NCI-H1417 treated with DMSO at 0.1 percent for 48 hours (cell line): ENCODE data around the gene GPR15LG.
"Not testable (repeated sequence)": the region's sequence is repeated elsewhere in the genome, so short reads cannot be mapped to it uniquely, and the experiment has no call there.

ENCODE experiments used
- DNase-seq: peaks from one replicate; lab custom pipeline; 2025; lab: John Stamatoyannopoulos, UW

GPR15LG gene

DNA sequence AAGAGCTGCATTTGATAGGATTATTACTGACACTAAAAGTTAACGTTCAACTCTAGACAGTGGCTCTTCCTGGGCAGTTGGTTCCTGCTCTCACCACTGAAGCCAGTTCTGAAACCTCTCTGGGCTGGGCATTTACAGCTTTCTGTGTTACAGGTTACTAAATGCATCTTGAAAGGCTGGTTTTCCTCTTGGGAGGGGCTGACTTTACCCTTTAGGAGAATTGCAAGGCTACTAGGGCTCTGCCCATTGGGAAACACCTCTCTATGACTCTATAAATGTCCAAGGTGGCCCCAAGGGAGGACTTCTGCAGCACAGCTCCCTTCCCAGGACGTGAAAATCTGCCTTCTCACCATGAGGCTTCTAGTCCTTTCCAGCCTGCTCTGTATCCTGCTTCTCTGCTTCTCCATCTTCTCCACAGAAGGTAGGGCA, at the start of gene GPR15LG:
Gene GPR15LG (plus strand): TSS at position 301 of the 429 bp plus-strand sequence. CDS start 51 bp downstream, at position 352.
- DNase-seq = no peak

DNA sequence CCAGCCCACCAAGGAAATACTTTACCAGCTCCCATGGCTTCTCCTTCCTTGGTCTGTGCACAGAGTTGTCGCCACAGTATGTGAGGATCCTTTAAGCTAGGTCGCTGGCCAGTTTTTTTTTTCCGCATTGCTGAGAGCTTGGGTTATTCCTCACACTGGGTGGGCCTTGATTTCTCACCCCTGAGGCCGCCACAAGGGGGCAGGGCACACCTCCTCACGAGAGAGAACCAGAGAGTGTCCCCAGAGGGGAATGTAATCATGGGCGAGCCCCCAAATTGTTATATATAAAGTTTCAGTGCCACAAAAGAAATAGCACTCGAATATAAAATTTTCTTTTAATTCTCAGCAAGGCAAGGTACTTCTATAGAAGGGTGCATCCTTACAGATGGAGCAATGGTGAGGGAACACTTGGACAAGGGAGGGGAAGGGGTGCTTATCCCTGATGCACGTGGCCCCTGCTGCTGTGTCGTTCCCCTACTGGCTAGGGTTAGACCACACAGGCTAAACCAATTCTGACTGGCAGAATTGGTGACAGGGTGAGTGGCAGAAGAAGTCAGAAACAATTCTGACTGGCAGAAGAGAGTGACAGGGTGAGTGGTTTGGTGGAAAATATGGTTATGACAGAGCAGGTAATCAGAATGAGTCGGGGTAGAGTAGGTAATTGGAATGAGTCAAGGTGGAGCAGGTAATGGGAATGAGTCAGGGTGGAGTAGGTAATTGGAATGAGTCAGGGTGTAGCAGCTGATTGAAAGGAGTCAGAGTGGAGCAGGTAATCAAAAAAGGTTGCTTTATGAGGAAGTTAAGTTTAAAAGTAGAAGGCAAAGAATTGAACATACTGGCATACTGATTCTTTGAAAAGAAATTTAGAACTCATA, 47.5 kb upstream of the GPR15LG start:
- DNase-seq = not testable (repeated sequence)

DNA sequence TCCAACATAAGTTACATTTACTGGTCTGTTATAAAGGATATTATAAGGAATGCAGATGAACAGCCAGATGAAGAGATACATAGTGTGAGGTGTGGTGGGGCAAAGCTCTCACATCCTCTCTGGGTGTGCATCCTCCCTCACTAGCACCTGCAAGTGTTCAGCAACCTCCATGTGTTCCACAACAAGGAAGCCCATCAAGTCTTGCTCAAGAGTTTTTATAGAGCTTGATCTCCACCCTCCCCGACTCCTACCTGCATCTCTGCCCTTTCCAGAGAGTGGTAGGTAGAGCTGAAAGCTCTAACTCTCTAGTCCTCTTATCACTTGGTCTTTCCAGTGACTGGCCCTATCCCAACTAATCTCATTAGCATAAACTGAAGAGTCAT, 46.8 kb upstream of the GPR15LG start:
- DNase-seq = no peak

DNA sequence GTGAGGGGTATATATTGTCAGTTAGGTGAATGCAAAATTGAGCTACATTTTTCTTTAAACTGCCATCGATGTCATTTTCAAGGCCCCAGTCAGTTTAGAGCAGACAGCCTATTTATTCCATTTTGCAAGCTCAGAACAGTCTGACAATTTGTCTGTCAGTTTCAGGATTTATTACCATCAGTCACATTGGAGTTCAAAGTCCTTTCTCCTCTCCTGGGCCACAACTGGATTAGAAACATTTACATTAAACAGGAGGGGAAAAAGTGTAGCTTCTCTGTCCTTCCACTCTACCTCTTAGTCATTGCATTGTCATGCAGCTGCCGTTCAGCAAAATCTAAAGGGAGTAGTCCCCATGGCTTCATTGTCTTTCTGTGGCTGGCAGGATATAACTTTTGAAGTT, 37.8 kb upstream of the GPR15LG start:
- DNase-seq = no peak

DNA sequence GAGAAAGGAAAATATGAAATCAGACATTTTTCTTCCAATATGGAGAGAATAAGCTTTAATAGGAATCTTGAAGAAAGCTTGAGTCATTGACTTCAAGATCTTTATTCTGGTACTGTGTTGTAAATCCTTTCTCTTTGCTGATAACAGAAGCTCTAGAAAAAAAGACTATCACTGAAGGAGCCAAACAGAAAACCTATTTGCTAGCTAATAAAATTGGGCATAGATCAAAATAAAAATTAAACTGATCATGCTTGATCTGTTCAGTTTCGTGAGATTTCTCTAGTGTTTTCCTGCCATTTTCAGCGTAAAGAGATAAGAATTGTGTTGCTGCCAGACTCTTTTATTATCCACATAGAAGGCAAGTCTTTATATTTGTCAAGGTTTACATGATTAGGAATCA, 35.8 kb upstream of the GPR15LG start:
- no peak for DNase-seq

DNA sequence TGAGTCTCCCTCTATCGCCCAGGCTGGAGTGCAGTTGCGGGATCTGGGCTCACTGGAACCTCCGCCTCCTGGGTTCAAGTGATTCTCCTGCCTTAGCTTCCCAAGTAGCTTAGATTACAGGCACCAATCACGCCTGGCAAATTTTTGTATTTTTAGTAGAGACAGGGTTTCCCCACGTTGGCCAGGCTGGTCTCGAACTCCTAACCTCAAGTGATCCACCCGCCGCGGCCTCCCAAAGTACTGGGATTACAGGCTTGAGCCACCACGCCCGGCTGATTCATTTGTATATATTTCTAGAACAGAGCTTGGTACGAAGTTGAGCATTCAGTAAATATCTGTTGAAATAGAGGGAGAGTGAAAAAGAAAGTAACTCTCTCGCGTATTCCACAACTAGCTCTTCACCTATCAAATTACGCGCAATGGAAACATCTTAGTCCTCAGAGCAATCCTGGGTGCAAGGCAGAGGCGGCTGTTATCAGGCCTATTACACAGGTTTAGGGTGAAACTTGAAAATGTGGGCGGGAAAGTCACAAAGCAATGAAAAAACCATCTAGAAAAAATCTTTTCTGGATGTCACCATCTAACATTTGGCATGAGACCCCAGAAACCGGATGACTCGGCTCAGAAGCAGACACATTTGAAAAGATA, 35.0 kb upstream of the GPR15LG start:
- DNase-seq = no peak

DNA sequence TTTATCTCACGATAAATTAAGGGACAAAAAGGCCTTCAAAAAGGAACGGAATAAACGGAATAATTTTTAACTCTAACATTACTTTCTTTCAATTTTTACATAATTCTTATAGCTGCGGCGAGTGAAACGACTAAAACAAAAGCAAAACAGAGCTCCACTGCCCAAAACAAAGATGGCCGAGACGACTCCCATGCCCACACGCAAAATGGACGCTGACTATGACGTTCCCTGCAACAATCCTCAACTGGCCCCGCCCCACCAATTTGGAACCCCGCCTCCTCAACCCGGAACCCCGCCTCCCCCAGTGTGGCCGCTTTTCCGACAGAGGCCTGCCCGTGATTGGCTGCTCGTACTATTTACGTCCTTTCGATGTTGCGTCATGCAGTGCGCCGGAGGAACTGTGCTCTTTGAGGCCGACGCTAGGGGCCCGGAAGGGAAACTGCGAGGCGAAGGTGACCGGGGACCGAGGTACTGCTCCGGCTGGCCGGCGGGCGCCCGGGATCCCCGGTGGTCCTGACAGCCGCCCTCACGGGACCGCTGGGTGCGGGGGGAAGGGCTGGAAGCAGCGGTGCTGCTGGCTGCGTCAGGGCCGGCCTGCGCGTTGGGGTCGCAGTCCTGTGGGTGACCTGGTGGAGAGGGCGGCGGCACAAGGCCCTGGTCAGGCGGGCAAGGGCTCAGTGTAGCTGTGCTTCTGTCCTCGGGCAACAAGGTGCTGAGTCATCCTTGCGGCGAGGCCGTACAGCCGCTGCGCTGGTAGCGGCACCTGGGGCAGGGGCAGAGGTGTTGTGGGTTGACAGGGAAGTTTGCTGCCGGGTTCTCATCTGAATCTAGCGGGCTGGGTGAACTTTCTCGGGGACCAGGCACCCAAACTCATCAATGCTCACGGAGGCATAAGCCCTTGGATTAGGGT, 34.2 kb upstream of the GPR15LG start, which contains the start of gene GHITM:
Gene GHITM (plus strand): TSS at position 384 of the 910 bp plus-strand sequence. CDS start 1,992 bp downstream, outside the sequence.
- peak; percentile 73 for DNase-seq

DNA sequence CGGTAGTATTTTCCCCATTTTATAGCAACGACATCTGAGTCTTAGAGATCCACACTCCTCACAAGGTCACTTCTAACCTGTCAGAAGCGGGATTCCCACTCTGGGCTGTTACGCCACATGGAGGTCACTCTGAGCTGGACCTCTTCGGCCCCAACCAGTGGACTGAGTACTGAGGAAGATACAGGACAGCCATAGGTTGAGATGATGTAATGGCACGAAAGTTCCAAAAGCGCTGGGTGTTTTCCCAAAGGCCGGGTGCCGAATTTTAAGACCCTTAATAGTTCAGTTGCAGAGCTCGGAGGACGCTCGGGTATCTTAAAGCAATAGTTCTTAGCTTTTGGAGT, 33.6 kb upstream of the GPR15LG start:
- DNase-seq = no peak

DNA sequence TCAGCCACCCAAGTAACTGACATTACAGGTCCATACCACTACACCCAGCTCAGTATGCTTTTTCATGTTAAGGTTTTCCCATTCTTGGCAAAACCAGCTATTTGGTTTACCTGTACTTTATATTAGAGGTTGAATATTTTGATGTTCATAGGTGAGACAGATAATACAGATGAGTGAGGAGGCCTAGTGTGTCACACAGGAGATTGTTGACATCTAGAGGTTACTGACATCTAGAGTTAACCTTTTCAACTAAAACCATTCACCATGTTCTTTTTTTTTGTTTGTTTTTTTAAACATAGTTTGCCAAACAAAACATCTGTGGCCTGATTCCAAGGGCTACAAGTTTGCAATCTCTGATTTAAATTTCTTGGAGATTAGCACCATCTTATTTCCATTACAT, 26.3 kb upstream of the GPR15LG start:
- DNase-seq = no peak

DNA sequence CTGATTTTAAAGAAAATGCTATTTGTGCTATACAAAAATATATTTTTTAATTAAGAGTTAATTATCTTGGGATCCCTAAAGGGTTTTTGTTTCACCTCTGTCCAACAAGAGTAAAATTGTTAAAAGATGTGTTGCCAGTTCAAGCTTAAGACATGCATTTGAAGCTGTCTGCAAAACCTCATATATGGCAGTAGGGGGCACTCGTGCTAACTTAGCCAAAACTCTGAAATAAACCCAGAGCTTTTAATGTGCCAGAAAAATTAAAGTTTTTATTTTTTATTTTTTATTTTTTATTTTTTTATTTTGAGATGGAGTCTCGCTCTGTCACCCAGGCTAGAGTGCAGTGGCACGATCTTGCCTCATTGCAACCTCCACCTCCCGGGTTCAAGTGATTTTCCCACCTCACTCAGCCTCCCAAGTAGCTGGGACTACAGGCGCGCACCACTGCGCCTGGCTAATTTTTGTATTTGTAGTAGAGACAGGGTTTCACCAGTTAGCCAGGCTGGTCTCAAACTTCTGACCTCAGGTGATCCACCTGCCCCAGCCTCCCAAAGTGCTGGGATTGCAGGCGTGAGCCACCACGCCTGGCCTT, 25.5 kb upstream of the GPR15LG start:
- DNase-seq = not testable (repeated sequence)

DNA sequence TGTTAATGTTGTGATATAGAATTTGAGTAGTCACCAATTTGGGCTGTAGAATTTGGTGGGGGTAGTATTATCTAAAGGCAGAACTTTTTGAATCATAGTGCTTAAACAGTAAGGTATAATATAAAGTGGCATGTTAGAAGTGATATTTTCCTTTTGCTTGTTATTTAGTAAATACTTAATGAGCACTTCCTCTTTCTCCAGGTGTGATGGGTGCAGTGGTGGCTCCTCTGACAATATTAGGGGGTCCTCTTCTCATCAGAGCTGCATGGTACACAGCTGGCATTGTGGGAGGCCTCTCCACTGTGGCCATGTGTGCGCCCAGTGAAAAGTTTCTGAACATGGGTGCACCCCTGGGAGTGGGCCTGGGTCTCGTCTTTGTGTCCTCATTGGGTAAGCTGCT, 23.7 kb upstream of the GPR15LG start:
- no peak for DNase-seq

DNA sequence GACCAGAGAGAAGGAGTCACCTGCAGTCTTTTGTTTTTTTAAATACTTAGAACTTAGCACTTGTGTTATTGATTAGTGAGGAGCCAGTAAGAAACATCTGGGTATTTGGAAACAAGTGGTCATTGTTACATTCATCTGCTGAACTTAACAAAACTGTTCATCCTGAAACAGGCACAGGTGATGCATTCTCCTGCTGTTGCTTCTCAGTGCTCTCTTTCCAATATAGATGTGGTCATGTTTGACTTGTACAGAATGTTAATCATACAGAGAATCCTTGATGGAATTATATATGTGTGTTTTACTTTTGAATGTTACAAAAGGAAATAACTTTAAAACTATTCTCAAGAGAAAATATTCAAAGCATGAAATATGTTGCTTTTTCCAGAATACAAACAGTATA, 20.8 kb upstream of the GPR15LG start:
- DNase-seq = no peak

DNA sequence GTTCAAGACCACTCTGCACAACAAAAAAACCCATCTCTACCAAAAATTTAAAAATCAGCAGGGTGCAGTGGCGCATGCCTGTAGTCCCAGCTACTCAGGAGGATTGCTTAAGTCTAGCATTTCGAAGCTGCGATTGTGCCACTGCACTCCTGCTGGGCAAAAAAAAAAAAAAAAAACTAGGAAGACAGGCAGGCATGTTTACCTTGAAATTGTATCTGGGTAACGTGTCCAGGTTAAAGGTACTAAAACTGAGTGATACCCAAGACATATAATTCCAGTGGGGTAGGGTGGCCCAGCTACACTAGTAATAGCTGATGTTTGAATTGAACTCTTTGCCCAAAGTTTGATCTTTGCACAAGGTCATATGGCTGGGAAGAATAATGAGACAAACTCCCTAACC, 18.1 kb upstream of the GPR15LG start:
- no peak for DNase-seq

DNA sequence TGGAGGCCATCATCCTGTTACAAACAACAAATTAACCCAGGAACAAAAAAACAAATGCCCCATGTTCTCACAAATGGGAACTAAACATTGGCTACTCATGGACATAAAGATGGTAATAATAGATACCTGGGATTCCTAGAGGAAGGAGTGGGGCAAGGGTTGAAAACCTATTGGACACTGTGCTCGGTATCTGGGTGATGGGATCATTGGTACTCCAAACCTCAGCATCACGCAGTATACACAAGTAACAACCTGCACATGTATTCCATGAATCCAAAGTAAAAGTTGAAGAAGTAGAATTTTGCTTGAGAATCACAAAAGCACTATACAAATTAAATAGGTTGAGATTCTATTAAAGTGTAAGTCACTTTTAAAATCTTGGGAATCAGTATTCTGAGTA, 17.6 kb upstream of the GPR15LG start:
- no peak for DNase-seq

DNA sequence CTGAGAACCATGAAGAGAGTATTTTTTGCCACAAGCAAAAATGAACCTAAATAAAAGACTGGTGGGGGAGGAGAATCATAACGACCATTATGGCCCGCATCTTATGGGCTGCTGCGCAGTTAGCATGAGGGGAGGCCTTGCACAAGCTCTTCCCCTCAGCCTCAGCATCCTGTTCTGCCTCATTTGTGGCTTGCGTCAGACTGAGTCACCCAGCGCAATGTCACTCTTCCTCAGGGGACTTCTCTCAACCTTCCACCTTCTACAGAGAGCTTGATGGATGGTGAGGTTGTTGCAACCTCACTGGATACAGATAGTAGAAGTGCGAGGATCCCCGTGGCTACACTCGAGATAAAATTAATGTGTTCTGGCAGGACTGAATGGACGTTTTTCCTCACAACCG, 16.8 kb upstream of the GPR15LG start:
- DNase-seq = no peak

DNA sequence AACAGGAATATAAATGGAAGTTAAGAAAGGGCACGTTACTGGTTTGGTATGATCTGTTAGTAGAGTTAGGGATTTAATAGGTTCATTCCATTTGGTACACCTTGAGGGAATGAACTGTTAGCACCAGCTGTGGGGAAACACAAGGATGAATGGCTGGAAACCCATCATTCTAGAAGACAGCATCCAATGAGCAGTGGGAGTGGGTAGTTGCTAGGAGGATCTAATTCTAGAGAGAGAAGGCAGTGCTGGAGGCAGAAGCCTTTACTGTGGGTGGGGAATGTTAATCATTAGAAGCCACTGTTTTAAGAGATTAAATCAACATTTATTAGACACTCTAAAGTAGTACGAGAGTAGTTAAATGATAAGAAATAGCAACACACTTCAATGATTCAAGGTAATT, 15.5 kb upstream of the GPR15LG start:
- DNase-seq = no peak

DNA sequence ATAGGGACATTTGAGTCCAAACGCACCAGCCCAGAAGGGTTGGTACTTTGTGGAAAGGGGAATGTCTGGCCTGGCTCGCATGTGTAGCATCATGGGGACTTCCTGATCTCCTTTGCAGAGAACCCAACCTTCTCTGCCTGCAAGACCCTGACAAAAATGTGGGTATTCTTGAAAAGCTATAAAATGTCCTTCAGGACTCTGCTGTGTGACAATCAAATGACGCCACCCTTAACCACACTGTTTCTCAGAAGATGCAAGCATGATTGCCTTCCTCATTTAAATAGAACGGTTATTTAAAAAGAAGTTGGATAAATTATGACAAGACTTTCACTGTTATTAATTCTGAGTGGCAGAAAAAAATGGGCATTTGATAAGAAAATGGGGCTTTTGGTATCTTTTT, 15.1 kb upstream of the GPR15LG start:
- no peak for DNase-seq

DNA sequence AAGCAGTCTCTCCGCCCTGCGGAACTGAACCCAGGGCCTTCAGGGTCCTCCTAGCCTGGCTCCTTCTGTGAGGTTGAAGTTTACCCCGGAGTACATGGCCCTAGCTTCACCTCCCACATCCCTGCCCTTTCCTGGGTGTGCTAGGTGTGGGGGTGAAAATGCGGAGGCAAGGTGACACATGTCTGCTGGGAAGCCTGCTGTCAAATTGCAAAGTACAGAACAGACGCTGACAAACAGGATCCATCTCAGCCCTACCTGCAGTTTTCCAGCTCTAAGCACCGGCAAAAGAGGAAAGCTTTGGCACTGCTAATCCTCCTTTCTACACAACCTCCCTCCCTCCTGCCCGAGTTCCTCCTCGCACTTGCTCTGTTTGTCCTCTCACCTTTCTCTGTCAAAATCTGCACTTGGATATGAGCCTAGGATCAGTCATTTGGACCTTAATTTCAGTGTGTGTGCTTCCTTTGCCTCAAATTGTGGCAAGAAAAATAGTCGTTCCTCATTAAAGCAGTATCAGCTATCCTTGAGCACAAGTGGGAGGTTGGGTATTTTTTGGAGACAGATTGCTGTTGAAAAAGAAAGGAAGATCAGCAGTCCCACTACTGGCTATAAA, 14.4 kb upstream of the GPR15LG start:
- no peak for DNase-seq

DNA sequence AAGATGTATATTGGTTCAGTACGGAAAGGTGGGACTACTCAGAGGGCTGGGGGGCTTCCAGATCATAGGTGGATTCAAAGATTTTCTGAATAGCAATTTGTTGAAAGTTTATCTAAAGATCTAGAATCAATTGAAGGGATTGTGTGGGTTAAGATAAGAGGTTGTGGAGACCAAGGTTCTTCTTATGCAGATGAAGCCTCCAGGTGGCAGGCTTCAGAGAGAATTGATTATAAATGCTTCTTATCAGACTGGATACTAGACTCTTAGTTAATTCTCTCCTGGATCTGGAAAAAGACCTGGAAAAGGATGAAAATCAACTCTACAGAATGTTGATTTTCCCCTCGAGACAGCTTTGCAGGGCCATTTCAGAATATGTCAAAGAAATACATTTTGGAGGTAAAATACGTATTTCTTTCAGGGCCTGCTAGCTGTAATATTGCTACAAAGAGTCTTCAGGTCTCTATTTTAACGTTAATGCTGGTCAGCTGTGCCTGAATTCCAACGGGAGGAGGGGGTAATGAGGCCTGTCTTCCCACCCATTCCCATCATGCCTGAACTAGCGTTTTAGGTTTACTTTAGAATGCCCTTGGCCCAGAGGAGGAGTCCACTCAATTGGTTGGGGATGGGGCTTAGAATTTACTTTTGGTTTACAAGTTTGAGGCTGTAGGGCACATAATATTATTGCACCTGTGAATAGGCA, 12.8 kb upstream of the GPR15LG start:
- no peak for DNase-seq

DNA sequence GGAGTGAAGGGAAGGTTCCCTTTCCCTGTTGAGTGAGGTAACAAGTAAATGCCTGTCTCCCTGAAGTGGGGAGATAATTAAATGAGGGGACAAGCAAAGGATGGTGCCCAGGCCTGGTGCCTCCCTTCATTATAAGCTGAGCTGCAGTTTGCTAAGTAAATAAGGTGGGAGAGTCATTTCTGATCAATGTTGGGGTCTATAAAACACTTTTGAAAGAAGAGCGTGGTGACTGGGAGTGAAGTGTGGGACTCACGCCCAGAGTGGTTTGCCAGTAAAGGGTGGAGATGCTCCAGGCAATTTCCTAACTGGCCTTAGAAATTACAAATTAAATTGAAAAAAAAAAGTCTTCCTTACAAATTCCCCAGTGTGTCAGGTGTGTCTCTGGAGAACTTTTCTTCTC, 9.6 kb upstream of the GPR15LG start:
- DNase-seq = no peak

DNA sequence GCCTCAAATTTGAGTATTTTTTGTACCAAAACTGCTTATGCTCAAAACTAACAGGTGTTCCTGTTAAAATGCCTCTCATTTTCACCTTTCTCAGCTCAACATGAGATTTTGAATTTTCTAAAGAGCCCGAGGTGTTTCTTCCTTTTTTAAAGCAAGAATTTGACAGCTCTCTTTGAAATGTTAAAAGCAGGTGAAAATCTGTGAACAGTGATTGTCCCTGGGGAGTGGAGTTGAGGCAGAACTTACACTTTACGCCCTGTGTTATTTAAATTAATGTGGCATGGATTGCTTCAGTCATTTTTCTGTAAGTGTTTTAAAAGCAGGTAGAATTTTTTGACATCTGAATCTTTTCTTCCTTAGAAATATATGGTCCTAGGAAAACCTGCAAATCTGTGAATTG, 9.2 kb upstream of the GPR15LG start:
- no peak for DNase-seq
